H7 (cell line): Measurements from ENCODE around the gene KNDC1. TPM values are rescaled to one million over a fixed set of nuclear protein-coding genes. Genes with fewer than 3 reads are reported as not detected.

Experiments
- DNase-seq: peaks from one replicate; pipeline ENCODE4 v3.0.0; 2012
- H3K27me3 ChIP-seq: 2 replicates; pipeline ENCODE4 v1.6.0; 2011; ENCODE audit warnings: mild to moderate bottlenecking, low read length; ENCODE audit not compliant: control insufficient read depth, insufficient read depth
- H3K36me3 ChIP-seq: replicated peaks from 2 replicates; pipeline ENCODE4 v1.5.1; 2011; ENCODE audit warnings: low read length; ENCODE audit not compliant: control insufficient read depth, insufficient read depth
- H3K4me3 ChIP-seq: 2 replicates; pipeline ENCODE4 v1.5.1; 2011; ENCODE audit warnings: low read depth, mild to moderate bottlenecking, control low read depth, low read length, moderate library complexity; ENCODE audit not compliant: insufficient read depth
- total RNA-seq: library from RNA; depleted of rRNA; stranded (reverse); fragments of >200 nt; shearing (Covaris generic); gene quantifications from 2 replicates; pipeline ENCODE4 v1.2.3, GENCODE V29; 2014

Gene KNDC1
- total RNA-seq, 1 experiment from 2014 or later, result 13.7 TPM

DNA sequence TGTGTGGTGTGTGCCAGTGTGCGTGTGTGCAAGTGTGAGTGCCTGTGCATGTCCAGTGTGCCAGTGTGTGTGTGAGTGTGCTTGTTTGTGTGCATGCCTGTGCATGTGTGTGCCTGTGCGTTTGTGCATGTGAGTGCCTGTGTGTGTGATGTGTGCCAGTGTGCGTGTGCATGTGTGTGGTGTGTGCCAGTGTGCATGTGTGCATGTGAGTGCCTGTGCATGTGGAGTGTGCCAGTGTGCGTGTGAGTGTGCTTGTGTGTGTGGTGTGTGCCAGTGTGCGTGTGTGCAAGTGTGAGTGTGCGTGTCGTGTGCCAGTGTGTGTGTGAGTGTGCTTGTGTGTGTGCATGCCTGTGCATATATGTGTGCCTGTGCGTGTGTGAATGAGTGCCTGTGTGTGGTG, 38.5 kb upstream of the KNDC1 start:
- DNase-seq, result no peak
- no peak overlapping the region for H3K4me3 ChIP-seq
- no peaks in the 10 kb centered on the region for H3K36me3 ChIP-seq
- H3K27me3 ChIP-seq, result no peaks in the 10 kb centered on the region

DNA sequence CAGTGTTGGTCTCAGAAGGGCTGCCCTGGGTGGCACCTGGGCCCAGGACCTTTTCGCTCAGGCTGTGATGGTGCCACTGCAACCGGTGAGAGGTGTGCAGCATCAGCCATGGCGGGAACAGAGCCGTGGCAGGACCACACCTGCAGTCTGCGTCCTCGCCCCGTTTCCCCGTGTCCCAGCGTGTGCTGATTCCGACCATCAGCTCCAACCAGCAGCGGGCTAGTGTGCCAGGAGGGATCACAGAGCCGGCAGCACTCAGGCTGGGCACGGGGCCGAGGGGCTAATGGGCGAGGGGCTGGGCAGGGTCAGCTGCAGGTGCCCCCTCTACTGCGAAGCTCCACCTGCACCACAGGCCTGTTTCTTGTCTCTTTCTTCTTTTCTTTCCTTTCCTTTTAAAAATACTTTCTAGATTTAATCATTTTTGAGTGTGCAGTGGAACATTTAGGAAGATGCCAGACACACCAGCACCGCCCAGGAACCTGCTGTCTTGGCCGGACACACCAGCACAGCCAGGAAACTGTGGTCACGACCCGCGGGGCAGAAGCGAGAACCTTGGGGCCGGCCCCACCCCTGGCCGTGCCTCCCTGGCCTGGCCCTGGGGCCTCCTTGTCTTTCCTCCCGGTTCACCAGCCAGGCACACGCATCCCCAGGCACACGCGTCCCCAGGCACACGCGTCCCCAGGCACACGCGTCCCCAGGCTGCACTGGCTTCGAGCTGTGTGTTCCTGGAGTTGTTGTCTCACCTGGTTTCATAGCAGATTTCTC, 37.7 kb upstream of the KNDC1 start:
- no peak overlapping the region for H3K4me3 ChIP-seq
- peak; percentile 56 for DNase-seq
- H3K36me3 ChIP-seq, result no peaks in the 10 kb centered on the region
- H3K27me3 ChIP-seq, result no peaks in the 10 kb centered on the region

DNA sequence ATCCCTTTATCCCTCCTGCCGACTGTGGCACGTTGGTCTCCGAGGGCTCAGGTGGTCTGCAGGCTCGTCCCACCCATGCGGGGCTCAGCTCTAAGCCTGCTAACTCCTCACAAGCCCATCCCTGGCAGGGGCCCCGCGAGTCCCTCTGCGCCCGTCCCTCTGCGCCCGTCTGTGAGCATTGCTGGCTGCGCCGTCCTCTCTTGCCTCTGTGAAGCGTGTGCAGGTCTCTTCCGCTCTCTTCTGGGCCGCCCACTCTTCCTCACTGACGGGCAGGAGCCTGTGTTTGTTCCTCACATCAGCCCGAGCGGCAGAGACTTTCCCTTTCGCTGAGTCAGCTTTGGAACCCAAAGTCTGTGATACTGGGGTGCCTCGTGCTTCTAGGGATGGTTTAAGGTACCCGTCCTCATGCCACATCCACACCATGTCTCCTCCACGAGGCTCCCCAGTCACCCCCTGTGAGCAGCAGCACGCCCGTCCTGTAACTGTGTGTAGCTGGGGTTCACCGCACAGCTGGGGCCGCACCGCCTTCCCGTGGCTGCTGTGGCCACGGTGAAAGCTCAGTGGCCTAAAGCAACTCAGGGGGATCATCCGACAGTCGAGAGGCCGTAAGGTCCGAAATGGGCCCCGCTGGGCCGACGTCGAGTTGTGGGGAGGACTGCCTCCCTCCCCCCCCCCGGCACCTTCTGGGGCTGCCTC, 36.8 kb upstream of the KNDC1 start:
- Histone ChIP-seq H3K36me3 (no peaks in the 10 kb centered on the region), H3K4me3 (no peak overlapping the region), H3K27me3 (no peaks in the 10 kb centered on the region)
- peak; percentile 65 for DNase-seq

DNA sequence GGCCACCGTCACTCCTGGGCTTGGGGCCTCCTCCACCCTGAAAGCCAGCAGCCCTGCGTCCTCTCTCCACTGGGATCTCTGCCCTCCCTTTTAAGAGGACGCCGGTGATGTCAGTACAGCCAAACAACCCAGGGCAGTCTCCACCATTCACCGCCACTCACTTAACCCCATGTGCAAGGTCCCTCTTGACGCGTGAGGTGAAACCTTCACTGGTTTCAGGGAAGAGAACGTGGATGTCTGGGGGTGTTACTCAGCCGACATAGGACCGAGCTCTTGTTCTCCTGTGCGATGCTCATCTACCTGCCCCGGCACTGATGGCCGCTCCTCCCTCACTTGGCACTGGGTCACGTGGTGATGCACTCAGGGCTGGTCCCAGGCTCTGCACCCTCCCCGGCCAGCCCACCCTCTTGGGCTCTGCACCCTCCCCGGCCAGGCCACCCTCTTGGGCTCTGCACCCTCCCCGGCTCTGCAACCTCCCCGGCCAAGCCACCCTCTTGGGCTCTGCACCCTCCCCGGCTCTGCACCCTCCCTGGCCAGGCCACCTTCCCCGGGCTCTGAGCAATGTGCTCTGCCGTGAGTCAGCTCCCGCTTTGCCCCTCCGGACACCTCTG, 36.2 kb upstream of the KNDC1 start:
- Histone ChIP-seq H3K36me3 (no peaks in the 10 kb centered on the region), H3K27me3 (no peaks in the 10 kb centered on the region), H3K4me3 (no peak overlapping the region)
- peak; percentile 64 for DNase-seq

DNA sequence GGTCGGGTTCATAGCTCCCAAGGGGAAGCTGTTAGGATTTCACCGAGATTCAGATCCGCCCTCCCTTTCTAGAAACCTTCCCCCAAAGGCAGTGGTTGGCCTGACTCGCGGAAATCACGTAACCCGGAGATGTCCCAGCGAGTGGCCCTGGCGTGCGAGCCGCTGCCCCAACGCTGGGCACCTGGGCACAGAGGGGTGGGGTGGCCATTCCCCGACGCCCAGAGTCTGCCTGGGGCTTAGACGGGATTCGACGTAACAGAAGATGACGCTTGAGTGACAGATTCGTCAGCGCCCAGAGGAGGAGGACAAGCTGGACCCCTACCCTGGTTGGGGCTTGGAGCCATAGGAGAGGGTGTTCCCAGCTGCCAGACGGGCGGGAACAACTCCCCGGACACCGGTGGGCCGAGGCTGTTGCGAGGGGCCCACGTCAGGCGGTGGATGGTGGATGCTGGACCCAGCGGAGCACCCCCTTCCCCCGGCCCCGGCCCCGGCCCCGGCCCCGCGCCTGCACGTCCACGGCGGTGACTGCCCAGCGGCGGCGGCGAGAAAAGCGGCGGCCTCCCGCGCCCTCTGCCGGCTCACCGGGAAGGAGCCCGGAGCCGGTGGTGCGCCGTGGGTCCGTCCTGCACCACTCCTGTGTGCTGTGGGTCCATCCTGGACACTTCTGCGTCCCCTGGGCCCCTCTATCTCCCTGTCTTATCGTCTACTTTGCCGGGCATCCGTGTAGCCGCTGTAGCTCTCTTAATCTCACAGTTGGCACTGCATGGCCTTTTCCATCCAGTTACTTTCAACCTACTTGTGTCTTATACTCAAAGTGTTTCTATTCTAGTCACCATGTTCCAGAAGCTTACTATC, 35.4 kb upstream of the KNDC1 start:
- no peak overlapping the region for H3K4me3 ChIP-seq
- DNase-seq, result peak; percentile 96
- no peaks in the 10 kb centered on the region for H3K36me3 ChIP-seq
- H3K27me3 ChIP-seq, result no peaks in the 10 kb centered on the region

DNA sequence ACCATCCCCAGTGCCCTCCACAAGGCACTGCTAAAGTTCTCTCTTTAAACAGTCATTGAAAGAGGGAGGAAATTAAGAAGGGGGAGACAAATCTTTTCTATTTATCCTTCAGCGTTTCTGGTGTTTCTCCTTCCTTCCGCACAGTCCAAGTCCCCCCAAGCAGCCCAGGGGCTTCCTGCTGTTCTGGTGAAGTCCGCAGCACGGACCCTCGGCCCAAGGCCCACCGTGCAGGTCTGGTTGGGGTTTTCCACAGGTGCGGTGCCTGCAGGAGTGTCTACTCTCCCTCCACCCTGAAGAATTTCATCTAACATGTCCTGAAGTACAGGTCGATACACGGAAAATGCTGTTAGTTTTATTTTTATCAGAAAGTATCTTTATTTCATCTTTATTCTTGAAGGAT, 34.1 kb upstream of the KNDC1 start:
- H3K27me3 ChIP-seq, result no peaks in the 10 kb centered on the region
- H3K36me3 ChIP-seq, result no peaks in the 10 kb centered on the region
- no peak overlapping the region for H3K4me3 ChIP-seq
- peak; percentile 39 for DNase-seq

DNA sequence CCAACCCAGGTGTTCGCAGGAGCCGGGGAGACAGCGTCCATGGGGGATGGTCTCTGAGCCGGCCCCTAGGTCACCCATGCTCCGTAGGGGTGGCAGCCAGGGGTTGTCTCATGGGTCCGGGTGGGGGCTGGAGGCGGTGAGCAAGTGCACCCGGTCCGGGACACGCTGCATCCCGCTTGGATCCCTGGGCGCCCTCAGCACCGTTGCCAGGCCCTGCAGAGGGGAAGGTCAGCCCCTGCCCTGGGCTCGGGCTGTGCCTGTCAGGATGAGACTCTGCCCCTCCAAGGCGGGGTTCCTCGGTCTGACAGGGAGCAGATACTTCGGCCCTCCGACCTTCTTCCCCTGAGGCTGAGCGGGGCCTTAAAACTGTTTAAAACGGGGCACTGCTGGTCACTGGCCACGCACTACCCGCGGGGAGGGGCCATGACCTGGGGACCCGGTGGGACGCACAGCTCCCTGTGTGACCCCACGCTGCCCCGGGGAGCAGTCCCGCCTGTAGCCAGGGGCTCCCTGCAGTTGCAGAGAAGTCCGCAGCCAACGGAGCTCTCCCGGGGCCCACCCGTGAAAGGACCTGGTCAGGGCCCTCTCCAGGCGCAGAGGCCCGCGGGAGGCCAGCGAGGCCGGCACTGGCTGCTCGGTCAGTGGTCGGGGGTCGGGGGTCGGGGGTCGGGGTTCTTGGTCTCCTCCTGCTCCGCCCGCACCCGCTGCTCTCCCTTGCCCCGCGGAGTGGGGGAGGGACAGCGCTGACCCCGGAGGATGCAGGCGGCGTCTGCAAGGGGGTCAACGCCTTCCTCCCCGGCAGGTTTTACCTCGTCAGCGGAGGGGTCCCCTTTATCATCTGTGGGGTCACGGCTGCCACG, 33.4 kb upstream of the KNDC1 start:
- Histone ChIP-seq H3K4me3 (no peak overlapping the region), H3K36me3 (no peaks in the 10 kb centered on the region), H3K27me3 (no peaks in the 10 kb centered on the region)
- peak; percentile 72 for DNase-seq

DNA sequence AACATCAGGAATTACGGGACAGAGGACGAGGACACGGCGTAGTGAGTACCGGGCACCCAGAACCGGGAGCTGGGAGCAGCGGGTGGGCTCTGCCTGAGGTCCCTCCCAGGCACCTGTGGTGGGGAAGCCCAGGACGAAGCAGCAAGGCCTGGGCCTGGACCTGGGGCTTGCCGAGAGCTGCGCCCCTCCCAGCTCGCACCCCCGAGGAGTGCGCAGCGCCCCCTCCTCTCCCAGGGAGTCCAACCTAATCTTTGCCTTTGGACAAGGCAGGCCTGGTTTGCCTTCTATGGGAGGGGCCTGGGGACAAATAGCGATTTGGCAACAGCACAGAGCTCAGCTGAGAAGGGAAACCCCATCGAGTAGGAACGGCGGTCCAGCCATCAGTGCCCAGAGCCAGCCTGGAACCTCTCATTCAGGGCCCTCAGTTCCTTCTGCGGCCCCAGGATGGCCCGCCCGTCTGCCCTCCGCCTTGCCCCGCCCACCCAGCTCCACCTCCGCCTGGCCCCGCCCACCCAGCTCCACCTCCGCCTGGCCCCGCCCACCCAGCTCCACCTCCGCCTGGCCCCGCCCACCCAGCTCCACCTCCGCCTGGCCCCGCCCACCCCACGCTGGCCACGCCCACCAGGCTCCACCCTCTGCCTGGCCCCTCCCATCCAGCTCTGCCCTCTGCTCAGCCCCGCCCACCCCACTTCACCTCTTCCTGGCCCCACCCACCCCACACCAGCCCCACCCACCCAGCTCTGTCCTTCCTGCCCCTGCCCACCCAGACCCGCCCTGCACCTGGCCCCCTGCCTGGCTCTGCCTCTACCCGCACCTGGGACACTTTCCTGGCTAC, 32.5 kb upstream of the KNDC1 start:
- H3K4me3 ChIP-seq, result no peak overlapping the region
- peak; percentile 98 for DNase-seq
- no peaks in the 10 kb centered on the region for H3K27me3 ChIP-seq
- H3K36me3 ChIP-seq, result no peaks in the 10 kb centered on the region

DNA sequence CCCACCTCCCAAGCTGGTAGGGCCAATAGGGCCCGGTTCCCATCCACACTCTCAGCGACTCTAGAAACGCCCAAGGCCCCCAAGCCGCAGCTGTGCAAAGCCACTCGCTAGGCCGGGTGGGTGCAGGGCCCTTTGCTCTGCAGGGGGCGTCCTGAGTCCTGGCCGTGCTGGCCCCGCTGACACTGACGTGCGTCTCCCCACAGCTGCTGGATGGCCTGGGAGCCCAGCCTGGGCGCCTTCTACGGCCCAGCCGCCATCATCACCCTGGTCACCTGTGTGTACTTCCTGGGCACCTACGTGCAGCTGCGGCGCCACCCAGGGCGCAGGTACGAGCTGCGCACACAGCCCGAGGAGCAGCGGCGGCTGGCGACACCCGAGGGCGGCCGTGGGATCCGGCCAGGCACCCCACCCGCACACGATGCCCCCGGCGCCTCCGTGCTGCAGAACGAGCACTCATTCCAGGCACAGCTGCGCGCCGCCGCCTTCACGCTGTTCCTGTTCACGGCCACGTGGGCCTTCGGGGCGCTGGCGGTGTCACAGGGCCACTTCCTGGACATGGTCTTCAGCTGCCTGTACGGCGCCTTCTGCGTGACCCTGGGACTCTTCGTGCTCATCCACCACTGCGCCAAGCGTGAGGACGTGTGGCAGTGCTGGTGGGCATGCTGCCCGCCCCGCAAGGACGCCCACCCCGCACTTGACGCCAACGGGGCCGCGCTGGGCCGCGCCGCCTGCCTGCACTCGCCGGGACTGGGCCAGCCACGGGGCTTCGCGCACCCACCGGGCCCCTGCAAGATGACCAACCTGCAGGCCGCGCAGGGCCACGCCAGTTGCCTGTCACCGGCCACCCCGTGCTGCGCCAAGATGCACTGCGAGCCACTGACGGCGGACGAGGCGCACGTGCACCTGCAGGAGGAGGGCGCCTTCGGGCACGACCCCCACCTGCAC, 31.6 kb upstream of the KNDC1 start:
- no peak for DNase-seq
- H3K27me3 ChIP-seq, result no peaks in the 10 kb centered on the region
- H3K36me3 ChIP-seq, result no peaks in the 10 kb centered on the region
- H3K4me3 ChIP-seq, result no peak overlapping the region

DNA sequence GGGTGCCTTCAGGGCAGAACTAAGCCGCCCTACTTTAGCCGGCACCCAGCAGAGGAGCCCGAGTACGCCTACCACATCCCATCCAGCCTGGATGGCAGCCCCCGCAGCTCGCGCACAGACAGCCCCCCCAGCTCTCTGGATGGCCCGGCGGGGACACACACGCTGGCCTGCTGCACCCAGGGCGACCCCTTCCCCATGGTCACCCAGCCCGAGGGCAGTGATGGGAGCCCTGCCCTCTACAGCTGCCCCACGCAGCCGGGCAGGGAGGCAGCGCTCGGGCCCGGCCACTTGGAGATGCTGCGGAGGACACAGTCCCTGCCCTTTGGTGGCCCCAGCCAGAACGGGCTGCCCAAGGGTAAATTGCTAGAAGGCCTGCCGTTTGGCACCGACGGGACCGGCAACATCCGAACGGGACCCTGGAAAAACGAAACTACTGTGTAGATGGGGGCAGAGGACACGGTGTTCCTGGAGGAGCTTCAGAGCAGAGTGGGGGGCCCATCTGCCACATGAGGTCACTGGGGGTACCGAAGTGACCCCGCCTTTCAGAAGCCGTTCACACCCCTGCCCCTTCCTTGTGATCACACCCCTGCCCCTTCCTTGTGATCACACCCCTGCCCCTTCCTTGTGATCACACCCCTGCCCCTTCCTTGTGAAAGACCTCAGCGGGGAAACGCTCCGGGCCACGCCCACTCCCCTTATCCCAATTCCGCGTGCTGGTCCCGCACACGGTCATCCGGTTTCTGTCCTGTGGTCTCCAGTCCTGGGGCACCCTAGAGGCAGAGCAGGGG, 30.8 kb upstream of the KNDC1 start:
- no peak overlapping the region for H3K4me3 ChIP-seq
- peak; percentile 70 for DNase-seq
- no peaks in the 10 kb centered on the region for H3K36me3 ChIP-seq
- no peaks in the 10 kb centered on the region for H3K27me3 ChIP-seq

DNA sequence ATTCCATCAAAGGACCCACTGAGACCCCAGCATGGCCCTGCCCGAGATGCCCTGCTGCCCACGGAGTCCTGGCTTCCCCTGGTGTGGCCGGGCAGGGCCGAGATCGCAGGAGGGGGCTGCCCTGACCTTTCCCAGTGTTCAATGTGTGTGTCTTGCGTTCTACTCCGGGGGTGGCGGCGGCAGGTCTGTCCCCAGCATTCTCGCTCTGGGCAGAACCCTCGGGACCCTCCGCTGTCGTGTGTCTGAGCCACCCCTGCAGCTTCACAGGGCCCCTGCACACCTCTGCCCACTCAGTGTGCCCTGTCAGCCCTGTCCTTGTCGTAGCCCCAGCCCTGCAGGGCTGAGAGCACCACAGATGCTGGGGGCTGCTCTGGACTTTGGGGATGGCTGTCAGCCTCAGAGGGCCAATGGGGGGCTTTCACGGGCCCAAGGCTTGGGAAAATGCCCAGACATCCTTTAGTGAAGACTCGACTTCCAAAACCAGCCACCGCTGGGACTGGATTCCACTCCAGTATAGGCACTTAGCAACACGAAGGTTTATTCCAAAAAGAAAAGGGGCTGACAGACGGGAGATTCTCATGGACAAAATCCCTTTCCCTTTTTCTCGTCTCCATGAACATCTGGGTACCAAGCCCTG, 30.0 kb upstream of the KNDC1 start:
- DNase-seq, result no peak
- no peak overlapping the region for H3K4me3 ChIP-seq
- no peaks in the 10 kb centered on the region for H3K36me3 ChIP-seq
- H3K27me3 ChIP-seq, result no peaks in the 10 kb centered on the region
